Renal cortex interstitium (tissue), 15 donors: ENCODE measurements around the gene EML2. TPM values are rescaled to one million over a fixed set of nuclear protein-coding genes. Genes with fewer than 3 reads are reported as not detected.
"Not testable (repeated sequence)": the region's sequence is repeated elsewhere in the genome, so short reads cannot be mapped to it uniquely, and the experiment has no call there.

Experiments used
- DNase-seq, 11 donors: peaks; one replicate each; pipeline ENCODE4 v3.0.0-alpha.2; 2013; ENCODE audit warnings: low read depth in 9 of 11, low spot score in 4 of 11; ENCODE audit errors: extremely low read depth in 1 of 11
- long read RNA-seq, 16 experiments: transcript quantifications; one replicate each; lab custom pipeline, GENCODE V29; 2026
- polyA plus RNA-seq, 3 donors: library from polyadenylated mRNA; unstranded; fragments of 120-200 nt; gene quantifications; one replicate each; pipeline ENCODE4 v1.2.1, GENCODE V29; 2013; ENCODE audit not compliant: insufficient read length in 3 of 3

EML2 gene, protein sequence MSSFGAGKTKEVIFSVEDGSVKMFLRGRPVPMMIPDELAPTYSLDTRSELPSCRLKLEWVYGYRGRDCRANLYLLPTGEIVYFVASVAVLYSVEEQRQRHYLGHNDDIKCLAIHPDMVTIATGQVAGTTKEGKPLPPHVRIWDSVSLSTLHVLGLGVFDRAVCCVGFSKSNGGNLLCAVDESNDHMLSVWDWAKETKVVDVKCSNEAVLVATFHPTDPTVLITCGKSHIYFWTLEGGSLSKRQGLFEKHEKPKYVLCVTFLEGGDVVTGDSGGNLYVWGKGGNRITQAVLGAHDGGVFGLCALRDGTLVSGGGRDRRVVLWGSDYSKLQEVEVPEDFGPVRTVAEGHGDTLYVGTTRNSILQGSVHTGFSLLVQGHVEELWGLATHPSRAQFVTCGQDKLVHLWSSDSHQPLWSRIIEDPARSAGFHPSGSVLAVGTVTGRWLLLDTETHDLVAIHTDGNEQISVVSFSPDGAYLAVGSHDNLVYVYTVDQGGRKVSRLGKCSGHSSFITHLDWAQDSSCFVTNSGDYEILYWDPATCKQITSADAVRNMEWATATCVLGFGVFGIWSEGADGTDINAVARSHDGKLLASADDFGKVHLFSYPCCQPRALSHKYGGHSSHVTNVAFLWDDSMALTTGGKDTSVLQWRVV
- polyA plus RNA-seq: 10 to 100 TPM; 17.8 to 28.0 (median 20.6) TPM
- long read RNA-seq, donor 1, partial matches to known transcripts: 0 of 3 reads
- long read RNA-seq, donor 1, other reads (novel, unspliced or antisense): 0 of 3 reads
- long read RNA-seq, donor 2, partial matches to known transcripts: 0 of 2 reads
- long read RNA-seq, donor 2, other reads (novel, unspliced or antisense): 0 of 2 reads
- long read RNA-seq, donor 3, partial matches to known transcripts: 0 of 2 reads
- long read RNA-seq, donor 3, other reads (novel, unspliced or antisense): 0 of 2 reads
- long read RNA-seq, donor 4, partial matches to known transcripts: 0 of 1 reads
- long read RNA-seq, donor 4, other reads (novel, unspliced or antisense): 0 of 1 reads
- long read RNA-seq, donor 5, partial matches to known transcripts: 0 of 5 reads
- long read RNA-seq, donor 5, other reads (novel, unspliced or antisense): 0 of 5 reads
- long read RNA-seq, donor 6, partial matches to known transcripts: 0 of 8 reads
- long read RNA-seq, donor 6, other reads (novel, unspliced or antisense): 0 of 8 reads
- long read RNA-seq, donor 7, partial matches to known transcripts: 0 of 2 reads
- long read RNA-seq, donor 7, other reads (novel, unspliced or antisense): 0 of 2 reads
- long read RNA-seq, donor 8, partial matches to known transcripts: 0 of 5 reads
- long read RNA-seq, donor 8, other reads (novel, unspliced or antisense): 0 of 5 reads
- long read RNA-seq, donor 9, partial matches to known transcripts: 0 of 4 reads
- long read RNA-seq, donor 9, other reads (novel, unspliced or antisense): 0 of 4 reads
- long read RNA-seq, donor 10, partial matches to known transcripts: 0 of 3 reads
- long read RNA-seq, donor 10, other reads (novel, unspliced or antisense): 0 of 3 reads
- long read RNA-seq, donor 11: 0 reads
- long read RNA-seq, donor 12: 0 reads
- long read RNA-seq, donor 13, partial matches to known transcripts: 0 of 8 reads
- long read RNA-seq, donor 13, other reads (novel, unspliced or antisense): 0 of 8 reads
- long read RNA-seq, donor 14, partial matches to known transcripts: 0 of 2 reads
- long read RNA-seq, donor 14, other reads (novel, unspliced or antisense): 0 of 2 reads
- long read RNA-seq, donor 15, partial matches to known transcripts: 0 of 2 reads
- long read RNA-seq, donor 15, other reads (novel, unspliced or antisense): 0 of 2 reads
- long read RNA-seq, donor 16, partial matches to known transcripts: 0 of 10 reads
- long read RNA-seq, donor 16, other reads (novel, unspliced or antisense): 0 of 10 reads

- no peak for DNase-seq
These were observed at the start of gene EML2 for GRCh38 chr19:45638930-45639729. Gene EML2 (minus strand): TSS chr19:45639397. CDS start chr19:45639376, 21 bp downstream.

DNA sequence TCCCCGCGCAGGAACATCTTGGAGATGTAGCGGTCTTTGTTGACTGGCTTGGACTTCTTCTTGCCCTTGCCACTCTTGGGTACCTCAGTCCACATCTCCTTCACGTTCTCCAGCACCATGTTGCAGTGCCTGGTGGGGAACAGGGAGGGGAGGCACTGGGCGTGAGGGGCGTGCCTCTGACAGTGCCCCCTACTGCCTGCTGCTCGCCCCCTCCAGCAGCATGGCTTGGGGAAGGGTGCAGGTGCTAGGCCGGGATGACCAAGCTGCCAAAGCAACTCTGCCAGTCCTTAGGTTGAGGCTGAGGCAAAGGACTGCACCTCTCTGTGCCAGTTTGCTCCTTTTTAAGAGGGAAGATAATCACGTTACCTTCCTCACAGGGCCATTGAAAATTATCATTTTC, 48.4 kb upstream of the EML2 start:
- no peak for DNase-seq

- not testable (repeated sequence) for DNase-seq
These were observed 45.8 kb upstream of the EML2 start for GRCh38 chr19:45685045-45685444.

DNA sequence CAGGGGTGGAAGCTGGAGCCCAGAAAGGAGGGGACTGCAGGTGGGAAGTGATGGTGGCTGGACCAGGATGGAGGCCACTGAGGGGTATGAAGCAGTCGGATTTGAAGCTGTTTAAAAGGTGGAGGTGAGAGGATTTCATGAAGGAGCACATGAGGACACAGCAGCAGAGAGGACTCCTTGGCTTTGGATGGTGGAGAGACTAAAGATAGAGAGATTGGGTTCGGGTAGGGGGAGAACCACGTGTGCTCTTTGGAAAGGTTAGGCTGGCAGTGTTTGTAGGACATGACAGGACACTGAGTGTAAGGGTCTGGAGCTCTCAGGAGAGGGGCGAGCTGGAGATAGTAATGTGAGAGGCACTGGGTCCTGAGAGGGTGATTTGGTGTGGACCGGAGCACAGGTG, 43.7 kb upstream of the EML2 start:
- DNase-seq: no peak

DNA sequence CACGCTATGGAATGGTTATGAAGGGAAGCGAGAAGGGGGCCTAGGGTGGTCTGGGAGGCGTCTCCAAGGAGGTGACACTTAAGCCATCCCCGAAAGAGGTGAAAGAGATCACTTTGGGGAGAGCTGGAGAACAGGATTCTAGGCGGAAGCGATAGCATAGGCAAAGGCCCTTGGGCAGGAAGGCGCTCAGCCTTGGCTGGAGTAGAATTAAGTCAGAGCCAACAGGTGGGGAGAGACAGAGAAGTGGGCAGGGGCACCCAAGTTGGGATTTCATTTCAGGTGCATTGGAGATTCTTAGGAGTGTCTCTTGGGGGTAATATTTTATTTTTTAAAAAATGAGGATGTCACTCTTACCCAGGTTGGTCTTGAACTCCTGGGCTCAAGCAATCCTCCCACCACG, 42.9 kb upstream of the EML2 start:
- no peak for DNase-seq

DNA sequence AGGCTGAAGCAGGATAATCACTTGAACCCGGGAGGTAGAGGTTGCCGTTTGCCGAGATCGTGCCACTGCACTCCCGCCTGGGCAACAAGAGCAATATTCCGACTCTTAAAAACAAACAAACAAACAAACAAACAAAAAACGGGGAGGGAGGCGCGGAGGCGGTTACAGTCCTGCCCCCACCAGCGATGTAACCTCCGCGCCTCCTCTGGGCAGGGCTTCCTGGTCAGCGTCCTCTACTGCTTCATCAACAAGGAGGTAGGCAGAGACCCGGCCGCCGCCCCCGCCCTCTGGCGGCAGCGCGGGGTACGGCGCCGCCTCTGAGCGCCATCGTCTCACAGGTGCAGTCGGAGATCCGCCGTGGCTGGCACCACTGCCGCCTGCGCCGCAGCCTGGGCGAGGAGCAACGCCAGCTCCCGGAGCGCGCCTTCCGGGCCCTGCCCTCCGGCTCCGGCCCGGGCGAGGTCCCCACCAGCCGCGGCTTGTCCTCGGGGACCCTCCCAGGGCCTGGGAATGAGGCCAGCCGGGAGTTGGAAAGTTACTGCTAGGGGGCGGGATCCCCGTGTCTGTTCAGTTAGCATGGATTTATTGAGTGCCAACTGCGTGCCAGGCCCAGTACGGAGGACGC, 42.3 kb upstream of the EML2 start:
- peak in 6 of 11 donors; percentile 38 to 70 (median 63) for DNase-seq

DNA sequence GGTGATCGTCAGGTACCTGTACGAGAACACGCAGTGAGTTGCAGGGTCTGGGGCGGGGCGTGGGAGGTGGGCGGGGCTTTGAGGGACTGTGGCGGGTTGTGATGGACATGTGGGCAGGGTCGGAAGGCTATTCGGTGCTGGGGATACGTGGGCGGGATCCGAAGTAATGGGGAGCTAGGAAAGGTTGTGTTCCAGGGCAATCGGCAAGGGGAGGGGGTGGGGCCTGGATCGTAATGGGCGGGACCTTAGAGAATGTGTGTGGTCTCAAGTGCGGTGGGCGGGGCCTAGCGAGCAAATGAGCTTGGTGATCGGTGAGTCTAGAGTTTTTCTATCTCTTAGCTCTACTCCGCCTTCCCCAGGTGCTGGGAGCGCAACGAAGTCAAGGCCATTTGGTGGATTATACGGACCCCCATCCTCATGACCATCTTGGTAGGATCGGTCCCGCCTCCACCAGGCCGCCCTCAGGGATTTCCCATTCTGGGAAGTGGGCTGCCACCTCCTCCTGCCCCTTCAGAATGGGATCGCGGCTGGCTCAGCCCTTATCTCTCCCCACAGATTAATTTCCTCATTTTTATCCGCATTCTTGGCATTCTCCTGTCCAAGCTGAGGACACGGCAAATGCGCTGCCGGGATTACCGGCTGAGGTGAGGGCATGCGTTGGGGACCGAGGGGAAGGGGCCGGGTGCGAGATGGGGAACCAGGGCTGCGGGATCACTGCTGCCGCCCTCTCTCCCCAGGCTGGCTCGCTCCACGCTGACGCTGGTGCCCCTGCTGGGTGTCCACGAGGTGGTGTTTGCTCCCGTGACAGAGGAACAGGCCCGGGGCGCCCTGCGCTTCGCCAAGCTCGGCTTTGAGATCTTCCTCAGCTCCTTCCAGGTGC, 38.4 kb upstream of the EML2 start:
- peak in 7 of 11 donors; percentile 66 to 83 (median 73) for DNase-seq

DNA sequence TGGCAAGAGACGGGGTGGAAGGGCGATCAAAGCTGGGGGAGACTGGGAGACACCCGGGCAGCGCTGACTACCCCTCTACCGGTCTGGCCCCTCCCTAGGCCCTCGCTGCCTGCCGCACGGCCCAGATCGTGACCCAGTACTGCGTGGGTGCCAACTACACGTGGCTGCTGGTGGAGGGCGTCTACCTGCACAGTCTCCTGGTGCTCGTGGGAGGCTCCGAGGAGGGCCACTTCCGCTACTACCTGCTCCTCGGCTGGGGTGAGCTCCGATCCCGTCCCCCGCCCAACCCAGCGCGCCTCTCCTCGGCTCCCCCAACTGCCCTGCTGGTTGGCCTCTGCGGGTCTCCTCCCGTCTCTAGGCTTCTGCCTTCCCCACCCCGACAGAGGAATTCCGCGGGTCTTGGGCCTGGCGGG, 37.7 kb upstream of the EML2 start:
- DNase-seq: no peak

GRCh38 chr19:45674946-45675345, 35.7 kb upstream of the EML2 start:
- DNase-seq: peak in 1 of 11 donors; percentile 23

- peak in 2 of 11 donors; percentile 35 to 36 for DNase-seq
These were observed 31.7 kb upstream of the EML2 start for GRCh38 chr19:45670670-45671453.

DNA sequence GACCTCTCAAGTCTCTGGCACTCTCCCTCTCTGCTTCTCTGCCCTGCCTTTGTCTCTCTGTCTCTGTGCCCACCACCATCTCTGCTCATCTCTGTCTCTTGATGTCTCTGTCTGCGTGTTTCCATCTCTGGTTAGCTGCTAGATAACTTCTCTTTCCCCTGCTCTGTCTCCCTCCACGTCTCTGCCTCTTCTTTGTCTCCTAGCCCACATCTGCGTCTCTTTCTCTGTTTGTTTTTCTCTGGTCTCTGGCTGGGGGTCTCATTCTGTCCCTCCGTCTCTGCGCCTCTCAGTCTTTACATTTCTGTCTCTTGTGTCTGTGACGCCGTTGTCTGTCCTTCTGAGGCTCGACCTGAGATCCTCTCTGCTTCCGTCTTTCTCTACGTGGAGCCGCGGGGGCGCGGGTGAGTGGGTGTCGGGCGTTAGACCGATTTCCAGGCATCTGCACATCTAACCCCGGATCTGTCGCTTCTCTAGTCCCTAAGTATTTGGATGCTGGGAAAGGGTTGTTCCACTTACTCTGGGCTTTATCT, 29.2 kb upstream of the EML2 start:
- no peak for DNase-seq

DNA sequence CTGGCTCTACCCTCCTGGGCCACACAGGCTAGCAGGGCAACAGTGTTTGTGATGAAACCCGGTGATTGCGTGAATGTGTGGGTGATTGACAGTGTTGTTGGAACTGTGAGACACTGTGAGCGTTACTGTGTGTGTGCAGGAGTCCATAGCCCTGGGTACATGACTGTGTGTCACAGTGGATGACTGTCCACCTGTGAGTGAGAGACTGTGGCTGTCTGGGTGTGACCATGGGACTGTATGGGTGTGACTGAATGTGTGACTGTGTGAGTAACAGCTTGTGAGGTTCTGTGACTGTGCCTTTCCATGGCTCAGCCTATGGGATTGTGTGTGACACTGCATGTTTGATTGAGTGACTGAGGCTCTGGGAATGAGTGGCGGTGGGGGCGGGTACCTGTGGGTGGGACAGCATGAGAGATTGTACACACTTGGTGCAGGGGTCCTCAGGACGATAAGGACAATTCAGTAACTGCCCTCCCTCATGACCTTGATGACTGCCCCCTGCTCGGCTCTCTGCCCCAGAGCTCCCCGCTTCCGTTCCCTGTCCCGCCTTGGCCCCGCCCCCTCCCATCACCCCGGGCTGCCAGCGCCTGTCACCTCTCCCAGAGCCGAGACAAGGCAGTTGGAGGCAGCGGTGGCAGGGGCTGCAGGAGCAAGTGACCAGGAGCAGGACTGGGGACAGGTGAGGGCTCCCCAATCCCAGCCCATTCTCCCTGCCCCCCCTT, 28.6 kb upstream of the EML2 start, which contains the start of gene GIPR:
Gene GIPR, plus strand, starts transcription at position 602 of the 722 bp plus-strand sequence. CDS start 1,300 bp downstream, outside the sequence.
- DNase-seq: no peak

DNA sequence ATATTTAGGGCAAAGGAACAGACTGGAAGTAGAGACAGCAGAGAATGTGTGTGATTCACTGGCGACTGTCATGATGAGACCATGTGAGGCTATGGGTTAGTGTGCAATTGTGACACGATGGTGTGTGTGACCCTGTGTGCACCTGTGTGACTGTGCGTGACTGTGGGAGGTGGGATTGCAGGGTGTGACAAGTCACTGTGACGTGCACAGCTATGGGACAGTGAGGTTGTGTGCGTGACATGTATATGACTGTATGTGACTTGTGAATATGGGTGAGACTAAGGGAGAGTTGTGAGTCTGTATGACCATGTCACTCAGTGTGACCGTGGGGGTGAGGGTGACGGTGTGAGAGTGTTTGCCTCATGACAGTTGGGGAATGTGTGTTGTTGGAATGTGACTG, 25.4 kb upstream of the EML2 start:
- DNase-seq: no peak

DNA sequence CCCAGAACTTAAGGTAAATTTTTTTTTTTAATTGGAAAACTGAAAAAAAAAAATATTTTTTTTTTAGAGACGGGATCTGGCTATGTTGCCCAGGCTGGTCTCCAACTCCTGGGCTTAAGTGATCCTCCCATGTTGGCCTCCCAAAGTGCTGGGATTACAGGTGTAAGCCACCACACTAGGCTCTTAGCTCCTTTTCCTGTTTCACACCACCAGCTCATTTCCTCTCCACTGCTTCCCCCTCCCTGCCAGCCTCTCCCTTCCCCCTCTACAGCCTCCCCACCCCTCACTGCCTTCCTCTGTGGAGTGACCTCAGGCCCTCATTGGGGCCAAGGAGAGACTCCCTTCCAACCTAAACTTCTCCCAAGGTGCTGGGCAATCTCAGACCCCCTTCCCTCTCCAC, 24.6 kb upstream of the EML2 start:
- DNase-seq: no peak
